HG03025 (cell line): Measurements from ENCODE around the gene CD6.
"Not testable (repeated sequence)": the region's sequence is repeated elsewhere in the genome, so short reads cannot be mapped to it uniquely, and the experiment has no call there.

Experiments used
- ATAC-seq: cut with Tn5 transposase; IDR thresholded peaks from one replicate; pipeline ENCODE4 v1.9.1; 2021; ENCODE audit warnings: mild to moderate bottlenecking, moderate library complexity; ENCODE audit not compliant: unreplicated experiment, low FRiP score

CD6 gene

DNA sequence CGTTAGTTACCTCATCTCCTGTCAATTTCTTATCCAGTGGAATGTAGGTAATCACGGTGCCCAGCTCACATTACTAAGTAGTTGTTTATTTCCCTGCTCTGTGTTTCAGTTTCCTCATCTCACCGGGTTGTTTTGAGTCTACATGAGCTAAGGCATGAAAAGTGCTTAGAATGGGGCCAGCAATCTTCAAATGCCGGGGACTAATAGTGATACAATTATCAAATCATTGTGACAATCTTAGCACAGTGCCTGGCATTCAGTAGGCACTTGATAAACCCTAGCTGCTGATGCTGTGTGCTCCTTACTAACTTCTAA lies 77.5 kb downstream of the CD6 start:
- no peak for ATAC-seq

- ATAC-seq, result no peak
Observed at GRCh38 chr11:61049859-61050258, 78.4 kb downstream of the CD6 start.

DNA sequence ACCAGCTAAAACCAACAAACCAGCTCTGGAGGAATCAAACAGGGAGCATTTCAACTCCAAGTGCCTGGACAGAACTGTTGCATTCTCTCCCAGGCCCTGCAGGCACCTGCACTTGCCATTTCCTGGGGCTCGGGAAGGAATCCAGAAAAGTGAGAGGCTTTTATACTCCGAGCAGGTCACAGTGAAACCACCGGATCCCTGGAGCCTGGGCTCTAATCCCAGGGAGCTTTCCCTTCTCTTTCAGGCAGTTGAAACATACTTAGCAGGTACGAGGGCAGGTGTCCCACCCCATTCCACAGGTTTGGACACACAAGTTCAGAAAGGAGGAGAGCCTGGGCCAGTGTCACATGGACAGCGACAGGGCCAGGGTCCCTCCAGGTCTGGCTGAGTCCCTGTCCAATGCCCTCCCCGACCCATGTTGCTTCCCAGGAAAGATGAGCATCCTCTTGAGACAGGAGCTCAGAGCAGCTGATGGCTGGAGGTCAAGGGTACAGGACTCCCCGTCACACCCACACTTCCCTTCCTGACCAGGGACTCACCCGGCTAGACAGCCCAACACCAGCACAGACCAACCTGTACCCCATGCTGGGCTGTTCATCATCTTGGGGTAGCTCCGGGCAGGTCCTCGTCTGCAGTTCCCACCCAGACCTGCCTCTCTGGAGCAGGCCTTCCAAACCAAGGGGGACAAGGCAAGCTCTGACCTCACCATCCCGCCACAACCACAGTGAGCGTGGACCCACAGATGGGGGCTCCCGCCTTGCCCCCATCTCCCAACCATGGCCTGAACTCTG lies 80.9 kb downstream of the CD6 start:
- no peak for ATAC-seq

GRCh38 chr11:61053191-61053590 lies 81.7 kb downstream of the CD6 start:
- ATAC-seq, result no peak

DNA sequence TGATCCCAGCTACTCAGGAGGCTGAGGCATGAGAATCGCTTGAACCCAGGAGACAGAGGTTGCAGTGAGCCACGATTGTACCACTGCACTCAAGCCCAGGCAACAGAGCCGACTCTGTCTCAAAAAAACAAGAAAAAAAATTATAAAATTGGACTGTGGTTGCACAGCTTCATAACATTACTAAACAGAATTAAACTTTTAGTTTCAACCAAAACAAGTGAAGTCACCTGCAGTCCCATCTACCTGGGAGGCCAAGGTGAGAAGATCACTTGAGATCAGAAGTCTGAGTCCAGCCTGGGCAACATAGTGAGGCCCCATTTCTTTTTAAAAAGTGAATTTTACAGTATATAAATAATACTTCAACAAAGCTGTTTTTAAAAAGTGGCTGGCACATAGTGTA lies 83.0 kb downstream of the CD6 start:
- no peak for ATAC-seq

DNA sequence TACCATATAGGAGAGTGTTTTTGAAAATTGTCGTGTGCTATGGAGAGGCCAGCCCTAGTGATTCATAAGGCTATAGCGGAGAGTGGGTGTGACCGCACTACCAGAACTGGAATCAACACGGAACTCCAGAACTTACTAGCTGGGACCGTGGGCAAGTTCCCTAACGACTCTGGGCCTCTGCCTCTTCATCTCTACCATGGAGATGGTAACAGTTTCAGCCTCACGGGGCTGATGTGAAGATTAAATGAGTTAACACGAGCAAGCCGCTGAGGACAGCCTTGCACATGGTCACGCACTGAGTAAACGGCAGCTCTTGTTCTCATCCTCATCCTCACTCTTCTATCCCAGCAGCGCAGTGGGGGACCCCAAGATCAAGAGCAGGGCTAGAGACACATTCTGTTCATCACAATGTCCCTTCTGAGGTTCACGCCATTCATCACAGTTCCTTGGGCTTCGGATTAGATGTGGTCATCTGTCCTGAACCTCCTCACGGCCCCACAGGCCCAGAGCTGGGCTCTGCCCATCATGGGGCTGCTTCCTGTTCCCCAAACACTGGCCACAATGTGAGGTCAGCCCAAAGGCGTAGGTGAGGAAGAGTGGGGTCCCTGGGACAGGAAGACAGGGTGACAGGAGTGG lies 83.6 kb downstream of the CD6 start:
- ATAC-seq, result no peak

DNA sequence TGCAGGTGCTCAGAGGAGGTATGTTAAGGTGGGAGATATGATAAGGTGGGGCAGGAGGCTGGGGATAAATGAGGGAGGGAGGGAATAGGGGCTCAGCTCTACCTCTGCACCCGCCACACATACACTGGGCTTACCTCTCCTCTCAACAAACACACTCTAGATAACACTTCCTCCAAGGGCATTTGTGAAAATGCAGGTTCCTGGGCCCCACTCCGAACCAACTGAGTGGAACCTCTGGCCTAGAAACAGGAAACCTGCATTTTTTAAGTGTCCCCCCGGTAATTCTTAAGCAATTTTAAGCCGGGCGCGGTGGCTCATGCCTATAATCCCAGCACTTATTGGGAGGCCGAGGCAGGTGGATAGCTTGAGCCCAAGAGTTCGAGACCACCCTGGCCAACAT lies 84.3 kb downstream of the CD6 start:
- ATAC-seq, result no peak

- ATAC-seq, result no peak
Observed at GRCh38 chr11:61056571-61056970, 85.1 kb downstream of the CD6 start.

DNA sequence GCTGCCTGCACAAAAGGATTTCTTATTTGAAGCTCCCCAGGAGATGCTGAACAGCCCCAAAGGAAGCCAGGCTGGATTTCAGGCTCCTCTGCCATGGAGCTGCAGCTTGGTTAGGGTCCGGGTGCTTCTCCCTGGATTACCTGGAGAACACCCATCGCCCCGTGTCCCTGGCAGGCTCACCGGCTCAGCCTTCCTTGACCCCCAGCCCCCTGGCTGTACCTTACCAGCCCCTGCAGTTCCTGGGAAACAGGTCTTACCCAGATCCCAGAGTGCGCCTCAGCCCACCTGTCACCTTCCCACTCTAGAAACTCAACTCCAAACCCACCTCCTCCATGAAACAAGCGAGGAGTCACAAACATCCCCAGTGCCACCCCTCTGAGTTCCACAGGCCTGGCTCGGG lies 85.5 kb downstream of the CD6 start:
- ATAC-seq, result no peak

DNA sequence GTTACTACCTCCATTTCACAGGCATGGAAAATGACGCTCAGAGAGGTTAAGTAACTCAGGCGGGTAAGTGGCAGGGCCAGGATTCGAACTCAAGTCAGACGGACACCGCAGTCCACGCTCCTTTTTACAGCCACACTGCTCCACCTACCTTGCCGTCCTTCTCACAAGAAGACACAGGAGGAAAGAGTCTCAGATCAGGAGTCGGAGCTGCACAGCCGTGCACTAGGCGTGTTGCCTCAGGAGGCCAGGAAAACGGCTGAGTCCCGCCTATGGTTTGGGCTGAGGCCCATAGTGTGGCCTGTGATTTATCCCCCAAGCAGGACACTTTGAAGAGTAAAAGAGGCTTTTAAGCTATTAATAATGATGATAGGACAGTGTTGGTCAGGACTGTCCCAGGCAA lies 86.1 kb downstream of the CD6 start:
- ATAC-seq, result no peak

GRCh38 chr11:61058583-61059259 lies 87.2 kb downstream of the CD6 start:
- no peak for ATAC-seq

GRCh38 chr11:61059260-61059752 lies 87.8 kb downstream of the CD6 start:
- no peak for ATAC-seq

DNA sequence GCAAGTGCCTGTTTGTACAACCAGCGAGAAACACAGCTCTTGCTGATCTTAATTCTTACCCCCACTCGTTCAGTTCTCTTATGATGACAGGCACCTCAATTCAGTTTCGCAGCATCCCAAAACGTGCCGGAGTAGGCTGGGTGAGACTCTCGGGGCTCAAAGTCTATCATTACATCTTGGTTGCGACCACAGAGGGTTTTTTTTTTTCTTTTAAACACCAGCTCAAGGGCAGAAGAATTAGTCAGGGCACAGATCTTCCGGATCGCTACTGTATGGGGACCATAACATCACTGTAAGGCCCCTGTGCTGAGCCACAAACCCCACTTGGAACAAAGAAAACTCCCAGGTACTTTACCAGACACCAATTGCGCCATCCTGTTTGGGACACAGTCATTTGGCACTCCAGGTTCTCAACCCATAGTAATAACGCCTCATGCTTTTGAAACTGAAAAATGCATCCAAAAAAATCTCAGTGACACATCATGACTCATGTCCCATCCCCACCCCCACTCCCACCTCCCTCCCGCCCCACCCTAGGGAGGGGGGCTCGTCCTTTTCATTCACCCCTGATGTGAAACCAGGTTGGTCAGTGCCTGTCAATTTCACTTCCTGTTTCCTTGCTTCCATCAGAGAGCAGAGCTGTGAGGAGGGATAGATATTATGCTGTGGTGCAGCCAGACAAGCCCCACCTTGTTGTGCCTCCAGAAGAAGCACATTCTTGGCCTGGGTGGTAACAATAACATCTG lies 89.8 kb downstream of the CD6 start:
- ATAC-seq, result peak; percentile 60

DNA sequence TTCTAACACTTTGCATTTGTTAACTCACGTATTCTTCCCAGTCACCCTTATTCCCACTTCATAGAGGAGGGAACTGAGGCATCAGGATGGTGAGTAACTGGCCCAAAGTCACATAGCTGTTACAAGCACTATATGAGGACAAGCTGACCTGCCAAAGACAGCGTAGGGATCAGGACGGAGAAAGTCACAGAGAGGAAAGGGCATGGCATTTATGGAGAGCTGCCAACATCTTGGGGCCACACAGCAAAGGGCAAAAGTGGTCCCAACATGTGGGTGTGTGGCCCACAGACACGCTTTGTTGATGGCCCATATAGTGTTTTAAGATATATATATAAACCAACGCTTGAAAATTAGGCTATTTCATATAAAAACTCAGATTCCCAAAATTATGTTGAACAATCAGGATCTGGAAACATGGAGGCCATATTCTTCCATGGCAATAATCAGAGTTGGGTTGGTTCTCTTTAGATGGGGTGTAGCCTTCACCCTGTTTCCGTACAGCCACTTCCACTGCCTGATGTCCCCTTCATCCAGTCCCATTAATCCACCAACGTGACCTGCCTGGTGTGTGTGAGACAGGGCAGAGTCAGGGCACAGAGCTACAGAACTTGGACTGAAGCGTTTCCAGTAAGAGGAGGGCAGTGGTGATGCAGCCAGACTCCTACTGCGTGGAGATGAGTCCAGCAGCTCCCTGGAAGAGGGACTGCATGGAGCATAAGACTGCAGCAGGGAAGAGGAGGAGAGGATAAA lies 90.9 kb downstream of the CD6 start:
- no peak for ATAC-seq

DNA sequence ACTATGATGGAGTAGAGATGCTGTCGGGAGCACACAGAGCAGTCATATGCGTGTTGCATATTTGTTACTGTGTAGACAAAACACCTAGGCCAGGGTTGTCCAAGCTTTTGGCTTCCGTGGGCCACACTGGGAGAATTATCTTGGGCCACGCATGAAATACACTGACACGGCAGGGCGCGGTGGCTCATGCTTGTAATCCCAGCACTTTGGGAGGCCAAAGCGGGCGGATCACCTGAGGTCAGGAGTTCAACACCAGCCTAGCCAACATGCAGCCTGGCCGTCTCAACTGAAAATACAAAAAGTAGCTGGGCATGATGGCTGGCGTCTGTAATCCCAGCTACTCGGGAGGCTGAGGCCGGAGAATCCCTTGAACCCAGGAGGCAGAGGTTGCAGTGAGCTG lies 93.8 kb downstream of the CD6 start:
- not testable (repeated sequence) for ATAC-seq

- ATAC-seq, result no peak
Observed at GRCh38 chr11:61065955-61066638, 94.6 kb downstream of the CD6 start.

GRCh38 chr11:61066645-61067044 lies 95.2 kb downstream of the CD6 start:
- no peak for ATAC-seq

DNA sequence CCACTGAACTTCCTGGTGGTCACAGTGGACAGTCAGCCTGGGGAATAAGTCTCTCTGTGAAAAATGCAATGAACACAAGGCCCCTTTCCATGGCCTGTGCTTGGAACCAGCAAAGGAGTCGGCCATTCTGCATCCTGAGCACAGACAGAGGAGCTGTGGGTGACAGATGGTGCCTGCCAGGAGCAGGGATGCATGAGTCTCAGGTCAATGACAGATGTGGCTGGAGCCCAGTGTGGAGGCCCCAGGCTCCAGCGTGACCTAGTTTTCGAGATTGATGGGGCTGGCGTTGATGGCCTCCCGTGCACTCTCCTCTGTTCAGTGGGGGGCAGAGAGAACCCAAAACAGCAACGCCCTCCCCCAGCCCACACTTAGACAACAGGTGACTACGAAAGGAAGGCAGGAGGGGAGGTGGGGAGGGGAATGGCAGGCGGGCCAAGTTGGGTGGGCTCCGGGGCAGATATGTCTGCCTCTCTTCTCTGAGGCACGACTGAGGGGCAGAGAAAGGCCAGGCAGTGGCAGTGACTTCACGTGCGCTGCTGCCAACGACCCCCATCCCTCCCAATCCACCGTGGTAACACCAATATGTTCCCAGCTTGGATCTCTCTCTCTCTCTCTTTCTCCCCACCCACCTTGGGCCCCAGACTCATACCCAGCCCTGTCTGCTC lies 96.4 kb downstream of the CD6 start:
- no peak for ATAC-seq

GRCh38 chr11:61068581-61068980 lies 97.1 kb downstream of the CD6 start:
- no peak for ATAC-seq
